NCI-H1048 (cell line): ENCODE results near the gene FGF16.
"Not testable (repeated sequence)": the region's sequence is repeated elsewhere in the genome, so short reads cannot be mapped to it uniquely, and the experiment has no call there.

Experiments used
- DNase-seq: peaks from one replicate; lab custom pipeline; 2025; lab: John Stamatoyannopoulos, UW

Gene FGF16

GRCh38 chrX:77446908-77447652 is at the start of gene FGF16:
TSS of gene FGF16 (plus strand) at chrX:77447389. CDS start at chrX:77447675, 286 bp downstream.
- no peak for DNase-seq

- DNase-seq = no peak
Measured at GRCh38 chrX:77398330-77398954, 48.7 kb upstream of the FGF16 start.

- DNase-seq = no peak
Measured at GRCh38 chrX:77404419-77404818, 42.8 kb upstream of the FGF16 start.

- DNase-seq = not testable (repeated sequence)
Measured at GRCh38 chrX:77407821-77408220, 39.4 kb upstream of the FGF16 start.

- DNase-seq = no peak
Measured at GRCh38 chrX:77412631-77413030, 34.6 kb upstream of the FGF16 start.

- DNase-seq = no peak
Measured at GRCh38 chrX:77415161-77415560, 32.0 kb upstream of the FGF16 start.

DNA sequence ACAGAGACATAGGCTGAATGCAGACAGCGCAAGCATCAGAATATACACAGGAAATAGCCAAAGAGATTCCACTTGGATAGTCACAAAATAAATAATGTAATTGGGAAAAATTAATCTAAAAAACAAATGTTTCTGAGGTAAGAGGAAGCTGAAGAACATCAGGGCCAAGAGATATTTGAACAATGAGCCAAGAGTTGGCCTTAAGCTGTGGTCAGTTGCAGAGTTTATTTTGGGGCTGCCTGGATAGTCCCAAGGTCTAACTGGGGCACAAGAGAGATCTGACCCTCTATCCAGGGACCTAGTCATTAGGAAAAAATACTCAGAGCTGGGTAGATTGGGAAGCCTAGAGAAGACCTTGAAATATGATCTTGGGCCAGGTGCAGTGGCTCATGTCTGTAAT is 31.3 kb upstream of the FGF16 start:
- no peak for DNase-seq

DNA sequence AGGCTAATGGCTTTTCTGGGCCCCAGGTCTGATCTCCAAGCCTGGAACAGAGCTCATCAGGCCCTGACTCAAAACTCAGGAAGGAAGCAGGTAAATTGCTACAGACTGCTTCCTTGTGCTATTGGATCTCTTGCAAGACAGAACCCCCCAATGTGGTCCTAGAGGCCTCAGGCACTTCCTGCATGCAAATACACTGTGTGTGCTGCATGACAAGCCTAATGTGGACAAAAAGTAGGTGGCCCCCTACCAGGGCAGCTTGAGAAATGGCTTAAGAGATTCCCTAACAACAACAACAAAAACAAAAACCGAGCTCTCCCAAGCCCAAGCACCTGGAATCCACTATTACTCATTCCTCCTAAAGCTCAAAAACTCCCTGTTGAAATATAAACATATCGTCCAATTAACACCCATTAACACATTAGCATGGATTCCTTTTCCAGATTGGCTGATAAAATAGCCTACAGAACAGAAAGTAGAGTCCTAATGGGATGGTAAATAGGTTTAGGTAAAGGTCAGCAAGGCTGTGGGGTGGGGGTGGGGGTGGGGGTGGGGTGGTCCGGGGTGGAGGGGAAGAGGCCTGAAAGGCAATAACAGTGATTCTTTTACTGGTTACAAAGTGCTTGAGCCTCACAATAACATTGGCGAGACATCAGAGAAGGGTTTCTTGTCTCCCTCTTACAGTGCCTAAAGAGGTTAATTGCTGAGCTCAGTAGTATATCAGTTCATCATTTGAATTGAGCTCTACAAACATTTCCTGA is 24.1 kb upstream of the FGF16 start:
- DNase-seq = no peak

GRCh38 chrX:77426811-77427210 is 20.4 kb upstream of the FGF16 start:
- DNase-seq = no peak

DNA sequence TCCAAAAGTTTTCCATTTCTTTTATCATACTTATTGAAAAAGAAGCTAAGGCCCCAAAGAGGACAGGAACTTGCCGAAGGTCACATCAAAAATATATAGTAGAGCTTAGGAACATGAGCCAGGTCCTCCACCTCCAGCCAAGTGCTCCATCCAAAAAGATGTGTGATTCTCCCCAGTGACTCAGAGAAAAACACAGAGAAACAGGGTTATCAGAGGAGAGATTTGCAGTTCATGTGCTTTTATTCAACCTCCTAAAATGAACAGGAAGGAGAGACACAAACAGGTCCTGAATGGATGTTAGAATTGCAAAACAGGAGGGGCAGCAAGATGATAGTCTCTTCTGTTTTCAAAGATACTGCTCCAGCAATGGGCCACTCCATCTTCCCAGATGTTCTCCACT is 19.6 kb upstream of the FGF16 start:
- no peak for DNase-seq

- DNase-seq = no peak
Measured at GRCh38 chrX:77428551-77428950, 18.6 kb upstream of the FGF16 start.

- no peak for DNase-seq
Measured at GRCh38 chrX:77431227-77431626, 16.0 kb upstream of the FGF16 start.

- DNase-seq = no peak
Measured at GRCh38 chrX:77433001-77433400, 14.2 kb upstream of the FGF16 start.

GRCh38 chrX:77434962-77435361 is 12.2 kb upstream of the FGF16 start:
- DNase-seq = no peak

GRCh38 chrX:77436271-77436670 is 10.9 kb upstream of the FGF16 start:
- no peak for DNase-seq

GRCh38 chrX:77436682-77437081 is 10.5 kb upstream of the FGF16 start:
- DNase-seq = no peak

GRCh38 chrX:77440330-77440729 is 6.9 kb upstream of the FGF16 start:
- DNase-seq = no peak

DNA sequence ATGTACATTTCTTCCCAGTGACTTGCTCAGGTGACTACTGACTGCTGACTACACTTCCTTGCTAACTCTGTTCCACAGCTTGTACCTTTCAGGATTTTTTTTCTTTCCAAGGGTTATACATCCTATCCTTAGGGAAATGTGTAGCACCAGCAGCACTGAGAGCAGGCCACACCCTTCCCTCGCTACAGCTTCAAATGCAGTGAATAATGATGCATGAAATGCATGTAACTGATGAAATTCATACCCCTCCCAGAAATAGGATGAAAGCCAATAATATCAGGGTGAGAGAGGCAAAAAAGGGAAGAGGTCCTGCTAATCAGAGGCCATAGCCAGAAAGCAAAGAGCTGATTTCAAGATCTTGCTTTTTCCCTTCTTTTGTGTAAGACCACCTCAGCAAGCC is 6.2 kb upstream of the FGF16 start:
- no peak for DNase-seq

GRCh38 chrX:77441479-77441878 is 5.7 kb upstream of the FGF16 start:
- no peak for DNase-seq

GRCh38 chrX:77442728-77443127 is 4.5 kb upstream of the FGF16 start:
- no peak for DNase-seq

DNA sequence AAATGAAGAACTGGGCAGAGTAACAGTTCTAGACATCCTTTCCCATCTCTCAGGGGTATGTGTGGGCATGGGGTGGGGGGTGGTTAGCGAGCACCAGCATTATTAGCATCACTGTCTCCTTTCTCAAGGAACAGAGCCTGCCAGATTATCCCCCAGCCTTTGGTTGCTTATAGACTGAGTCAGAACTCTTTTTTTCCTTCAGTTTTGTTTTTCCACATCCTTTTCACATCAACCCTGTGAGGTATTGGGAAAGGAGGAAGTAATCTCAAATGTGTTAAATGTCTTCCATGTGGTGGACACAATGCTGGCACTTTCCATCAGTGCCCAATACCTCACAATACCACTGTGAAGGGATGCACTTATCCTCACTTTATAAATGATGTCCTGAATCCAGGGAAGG is 3.1 kb upstream of the FGF16 start:
- DNase-seq = no peak

GRCh38 chrX:77444545-77444944 is 2.6 kb upstream of the FGF16 start:
- DNase-seq = no peak

GRCh38 chrX:77446029-77446585 is 1.1 kb upstream of the FGF16 start:
- no peak for DNase-seq
